Measurements from ENCODE around the gene REM2.
A peak's percentile ranks its signal among the peaks of the same experiment; 100 is the strongest.

REM2 gene

GRCh38 chr14:22838631-22839041 is 44.4 kb upstream of the REM2 start:
- no peak for TF ChIP-seq CTCF (IDR thresholded peaks at IDR 0.05; ENCODE audit: low read depth, low read length, missing control alignments)
- no peak for DNase-seq (ENCODE audit: extremely low read depth, low read depth)
- H3K4me3 ChIP-seq (replicated peaks; ENCODE audit: low read depth, low read length) = peak overlapping the region; percentile 85

DNA sequence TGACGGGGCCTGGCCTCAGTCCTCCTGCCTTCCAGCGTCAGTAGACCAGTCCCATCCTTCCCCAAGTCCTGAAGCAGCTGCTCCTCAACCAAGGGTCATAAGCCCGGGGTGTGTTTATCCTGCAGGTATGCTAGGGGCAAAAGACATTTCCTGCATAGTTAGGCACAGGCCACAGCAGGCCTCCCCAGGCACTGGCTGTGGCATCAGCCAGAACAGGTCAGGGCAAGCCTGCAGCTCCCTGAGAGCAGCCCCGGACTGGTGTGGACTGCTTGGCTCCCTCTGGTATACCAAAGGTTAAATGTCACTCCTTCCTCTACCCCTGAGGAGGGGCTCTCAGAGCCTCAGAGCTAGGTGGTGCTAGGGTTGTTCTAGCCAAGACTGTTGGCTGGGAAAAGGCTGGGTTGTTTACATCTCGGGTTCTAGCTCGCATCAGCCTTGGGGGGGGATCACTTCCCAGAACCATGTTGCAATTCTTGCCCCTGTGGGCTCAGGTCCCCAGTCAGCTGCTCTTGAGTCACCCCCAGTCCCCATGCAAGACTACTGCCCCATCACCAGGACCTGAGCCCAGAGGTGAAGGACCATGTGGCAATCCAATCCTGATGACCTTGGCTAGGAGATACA is 43.8 kb upstream of the REM2 start:
- H3K4me3 ChIP-seq (replicated peaks; ENCODE audit: low read depth, low read length) = peak overlapping the region; percentile 85
- TF ChIP-seq CTCF (IDR thresholded peaks at IDR 0.05; ENCODE audit: low read depth, low read length, missing control alignments) = no peak
- no peak for DNase-seq (ENCODE audit: extremely low read depth, low read depth)

DNA sequence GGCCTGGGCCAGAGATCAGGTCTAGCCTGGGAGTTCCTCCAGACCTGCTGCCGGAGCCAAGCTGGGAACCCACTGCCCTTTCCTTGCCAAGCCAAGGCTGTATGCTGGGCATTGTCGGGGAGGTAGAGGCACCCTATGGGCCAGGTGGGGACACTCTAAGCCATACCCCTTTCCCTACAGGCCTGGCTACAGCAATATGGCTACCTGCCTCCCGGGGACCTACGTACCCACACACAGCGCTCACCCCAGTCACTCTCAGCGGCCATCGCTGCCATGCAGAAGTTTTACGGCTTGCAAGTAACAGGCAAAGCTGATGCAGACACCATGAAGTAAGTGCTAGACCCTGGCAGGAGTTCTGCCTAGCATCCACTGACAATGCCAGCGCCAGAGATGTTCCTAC is 41.7 kb upstream of the REM2 start:
- no peak for TF ChIP-seq CTCF (IDR thresholded peaks at IDR 0.05; ENCODE audit: low read depth, low read length, missing control alignments)
- no peak for DNase-seq (ENCODE audit: extremely low read depth, low read depth)
- H3K4me3 ChIP-seq (replicated peaks; ENCODE audit: low read depth, low read length) = no peak overlapping the region

- no peak overlapping the region for H3K4me3 ChIP-seq (replicated peaks; ENCODE audit: low read depth, low read length)
- TF ChIP-seq CTCF (IDR thresholded peaks at IDR 0.05; ENCODE audit: low read depth, low read length, missing control alignments) = no peak
- no peak for DNase-seq (ENCODE audit: extremely low read depth, low read depth)
Observed at GRCh38 chr14:22841769-22842168, 41.3 kb upstream of the REM2 start.

DNA sequence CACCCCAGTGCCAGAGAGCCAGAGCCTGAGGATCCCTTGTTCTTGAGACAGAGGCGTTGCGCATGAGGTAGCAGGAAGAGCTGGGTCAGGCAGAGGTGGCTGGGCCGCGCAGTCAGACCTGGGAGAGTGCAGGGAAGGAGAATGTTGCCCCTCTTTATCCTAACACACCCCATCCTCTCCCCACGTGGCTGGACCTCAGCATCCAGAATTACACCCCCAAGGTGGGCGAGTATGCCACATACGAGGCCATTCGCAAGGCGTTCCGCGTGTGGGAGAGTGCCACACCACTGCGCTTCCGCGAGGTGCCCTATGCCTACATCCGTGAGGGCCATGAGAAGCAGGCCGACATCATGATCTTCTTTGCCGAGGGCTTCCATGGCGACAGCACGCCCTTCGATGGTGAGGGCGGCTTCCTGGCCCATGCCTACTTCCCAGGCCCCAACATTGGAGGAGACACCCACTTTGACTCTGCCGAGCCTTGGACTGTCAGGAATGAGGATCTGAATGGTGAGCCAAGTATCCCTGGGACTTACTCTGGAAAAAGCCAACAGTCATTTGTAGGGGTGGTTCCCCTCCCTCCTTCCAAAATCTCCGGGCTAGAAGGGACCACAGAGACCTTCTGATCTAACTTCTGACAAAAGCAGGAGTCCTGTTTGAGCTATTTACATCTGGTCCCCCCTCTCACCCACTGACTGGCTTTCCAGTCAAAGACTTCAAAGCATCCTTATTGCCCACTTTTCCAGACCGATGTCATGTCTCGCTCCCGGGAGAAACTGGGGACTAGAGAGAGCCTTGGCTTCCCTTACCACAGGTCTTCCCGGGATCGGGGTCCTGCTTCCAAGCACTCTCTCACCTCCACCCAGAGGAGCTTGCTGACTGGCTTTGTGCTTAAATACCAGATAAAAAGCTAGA is 40.6 kb upstream of the REM2 start:
- no peak overlapping the region for H3K4me3 ChIP-seq (replicated peaks; ENCODE audit: low read depth, low read length)
- no peak for TF ChIP-seq CTCF (IDR thresholded peaks at IDR 0.05; ENCODE audit: low read depth, low read length, missing control alignments)
- DNase-seq (ENCODE audit: extremely low read depth, low read depth) = no peak

DNA sequence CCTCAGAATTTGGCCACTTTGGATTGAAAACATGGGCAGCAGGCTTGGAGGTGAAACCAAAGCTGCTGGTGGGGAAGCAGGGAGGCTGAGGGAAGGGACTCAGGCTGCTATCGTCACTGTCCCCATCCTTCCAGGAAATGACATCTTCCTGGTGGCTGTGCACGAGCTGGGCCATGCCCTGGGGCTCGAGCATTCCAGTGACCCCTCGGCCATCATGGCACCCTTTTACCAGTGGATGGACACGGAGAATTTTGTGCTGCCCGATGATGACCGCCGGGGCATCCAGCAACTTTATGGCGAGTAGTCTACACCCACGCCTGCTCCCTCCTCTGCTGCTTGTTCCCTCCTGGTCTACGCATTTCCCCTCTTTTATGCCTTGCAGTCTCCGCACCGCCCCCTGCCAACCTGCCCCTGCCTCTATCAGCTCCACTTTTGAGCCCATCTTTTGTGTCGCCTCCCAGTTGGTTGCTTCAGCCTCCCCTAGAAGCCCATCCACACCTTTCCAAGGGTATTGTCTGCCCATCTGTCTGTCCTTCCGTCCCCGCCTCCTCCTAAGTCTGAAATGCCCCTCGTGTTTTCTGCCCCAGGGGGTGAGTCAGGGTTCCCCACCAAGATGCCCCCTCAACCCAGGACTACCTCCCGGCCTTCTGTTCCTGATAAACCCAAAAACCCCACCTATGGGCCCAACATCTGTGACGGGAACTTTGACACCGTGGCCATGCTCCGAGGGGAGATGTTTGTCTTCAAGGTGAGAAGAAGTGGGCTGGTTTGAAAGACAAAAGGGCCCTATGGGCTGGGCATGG is 39.7 kb upstream of the REM2 start:
- DNase-seq (ENCODE audit: extremely low read depth, low read depth) = no peak
- H3K4me3 ChIP-seq (replicated peaks; ENCODE audit: low read depth, low read length) = no peak overlapping the region
- TF ChIP-seq CTCF (IDR thresholded peaks at IDR 0.05; ENCODE audit: low read depth, low read length, missing control alignments) = no peak
